ENCODE results near the gene RANBP3. TPM values are rescaled to one million over a fixed set of nuclear protein-coding genes. Genes with fewer than 3 reads are reported as not detected.
A peak's percentile ranks its signal among the peaks of the same experiment; 100 is the strongest.

RANBP3 gene
- total RNA-seq, 1 experiment from 2014 or later = 62.4 TPM

- peak; percentile 98 for ATAC-seq
- intact Hi-C loops (cut with micrococcal nuclease) = loop anchor here (1.0 to 2.0 kb wide), 3 partner anchors 35 to 249 kb away; partner anchors contain the start of gene NRTN
- POLR2A ChIA-PET = no interaction called here
Measured at GRCh38 chr19:6021878-6022569, 44.1 kb upstream of the RANBP3 start.

More at GRCh38 chr19:6021878-6022569, 44.1 kb upstream of the RANBP3 start:
- Histone ChIP-seq H4K20me1 (ENCODE audit: insufficient read depth) (no peaks in the 10 kb centered on the region), H3K9me2 (ENCODE audit: insufficient read depth) (no peaks in the 10 kb centered on the region), H3K9me3 (ENCODE audit: control insufficient read depth in 1 of 2, insufficient read depth in 1 of 2, low read depth in 1 of 2, low read length in 2 of 2) (no peaks in the 10 kb centered on the region), H3K27ac (ENCODE audit: low read depth, low read length) (no peak overlapping the region), H3K4me2 (ENCODE audit: low read length) (no peak overlapping the region), H2AFZ (ENCODE audit: low read depth, low read length, poor library complexity, severe bottlenecking) (no peak overlapping the region), H3K4me1 (ENCODE audit: control insufficient read depth in 1 of 2, insufficient read depth in 2 of 2, low read length in 2 of 2) (peaks cover 0 to 6% of the 10 kb centered on the region in 2 experiments; a peak in 1 of 4 replicates), H3K27me3 (ENCODE audit: insufficient read depth, low read length) (no peaks in the 10 kb centered on the region), H3K4me3 (replicated peaks in 1 of 2; ENCODE audit: low read depth in 1 of 2, low read length in 2 of 2) (no peak overlapping the region), H3K36me3 (ENCODE audit: control insufficient read depth in 1 of 2, insufficient read depth in 2 of 2, low read length in 2 of 2) (no peaks in the 10 kb centered on the region), H3K79me2 (ENCODE audit: insufficient read depth, low read length) (no peaks in the 10 kb centered on the region), H3K9ac (ENCODE audit: low read length) (no peak overlapping the region)
- BruUV-seq (replicated peaks) = no TSS peak
- peak; percentile 47 for DNase-seq (ENCODE audit: low read depth, low spot score)
- ChIA-PET CTCF (interaction anchor here (0.6 to 3.1 kb wide), 17 partner anchors 8 to 248 kb away, joined by 3 to 46 read pairs (median 4); partner anchors contain the start of genes NRTN and RANBP3), RAD21 (ENCODE audit: low non-redundant PET in 1 of 2, low total read pairs in 2 of 2, uncharacterized antibody in 2 of 2, unreplicated experiment in 2 of 2) (interaction anchor here (0.5 to 1.8 kb wide), 7 partner anchors 20 to 388 kb away, joined by 3 to 10 read pairs (median 3); no protein-coding TSS in a partner anchor)
- no peak for TF ChIP-seq ZNF274 (IDR thresholded peaks at IDR 0.05; ENCODE audit: low read depth, low read length)
- no peak for TF ChIP-seq EGR1 (IDR thresholded peaks at IDR 0.05; ENCODE audit: low read depth)
- TF ChIP-seq CBX3 (IDR thresholded peaks at IDR 0.05; ENCODE audit: low read depth) = no peak
- TF ChIP-seq REST (IDR thresholded peaks at IDR 0.05; ENCODE audit: low read depth) = no peak
- TF ChIP-seq SIN3A (IDR thresholded peaks at IDR 0.05; ENCODE audit: low read depth) = no peak
- TF ChIP-seq CTCF (IDR thresholded peaks at IDR 0.05 in 2 of 3, conservative IDR thresholded peaks at IDR 0.05 in 1 of 3; ENCODE audit: borderline replicate concordance in 1 of 3, insufficient read depth in 1 of 3, low read depth in 2 of 3, low read length in 2 of 3) = peak; percentile 74 to 85 (median 82)
- no peak for TF ChIP-seq MAX (IDR thresholded peaks at IDR 0.05)
- TF ChIP-seq ZFX (IDR thresholded peaks at IDR 0.05) = no peak
- peak; percentile 88 for TF ChIP-seq RAD21 (IDR thresholded peaks at IDR 0.05; ENCODE audit: low read depth)

All from HCT116 (cell line).